Measurements from ENCODE around the gene TFEB.

Gene TFEB

GRCh38 chr6:41721414-41721813 is 14.0 kb downstream of the TFEB start:
- no peak for DNase-seq

- no peak for DNase-seq
Observed at GRCh38 chr6:41720783-41721182, 14.6 kb downstream of the TFEB start.

GRCh38 chr6:41720262-41720620 is 15.2 kb downstream of the TFEB start:
- no peak for DNase-seq

GRCh38 chr6:41719436-41720261 is 15.8 kb downstream of the TFEB start:
- no peak for DNase-seq

- DNase-seq = no peak
Observed at GRCh38 chr6:41718828-41719227, 16.6 kb downstream of the TFEB start.

GRCh38 chr6:41717392-41717736 is 18.0 kb downstream of the TFEB start:
- no peak for DNase-seq

- DNase-seq = no peak
Observed at GRCh38 chr6:41716516-41717391, 18.7 kb downstream of the TFEB start.

- no peak for DNase-seq
Observed at GRCh38 chr6:41715795-41716515, 19.5 kb downstream of the TFEB start.

- DNase-seq = no peak
Observed at GRCh38 chr6:41714556-41715273, 20.7 kb downstream of the TFEB start.

- DNase-seq = no peak
Observed at GRCh38 chr6:41713650-41714291, 21.6 kb downstream of the TFEB start.

GRCh38 chr6:41713159-41713649 is 22.2 kb downstream of the TFEB start:
- DNase-seq = no peak

GRCh38 chr6:41712651-41713103 is 22.7 kb downstream of the TFEB start:
- DNase-seq = no peak

- DNase-seq = no peak
Observed at GRCh38 chr6:41711323-41712038, 23.9 kb downstream of the TFEB start.

- no peak for DNase-seq
Observed at GRCh38 chr6:41709375-41709774, 26.0 kb downstream of the TFEB start.

- DNase-seq = no peak
Observed at GRCh38 chr6:41708856-41709255, 26.6 kb downstream of the TFEB start.

GRCh38 chr6:41707565-41708200 is 27.7 kb downstream of the TFEB start:
- peak; percentile 42 for DNase-seq

- DNase-seq = no peak
Observed at GRCh38 chr6:41706876-41707564, 28.4 kb downstream of the TFEB start.

- peak; percentile 63 for DNase-seq
Observed at GRCh38 chr6:41705996-41706835, 29.2 kb downstream of the TFEB start.

- DNase-seq = no peak
Observed at GRCh38 chr6:41705311-41705995, 30.0 kb downstream of the TFEB start.

Measured in CD4-positive, alpha-beta T cell treated with Interleukin-4 for 4 hours (primary cell).